NCI-H774 (cell line): ENCODE data around the gene LSS.
"Not testable (repeated sequence)": the region's sequence is repeated elsewhere in the genome, so short reads cannot be mapped to it uniquely, and the experiment has no call there.

Experiments used
- DNase-seq: peaks from one replicate; lab custom pipeline; 2025; lab: John Stamatoyannopoulos, UW

Gene LSS

GRCh38 chr21:46245213-46245915 lies 16.8 kb upstream of the LSS start:
- DNase-seq: no peak

GRCh38 chr21:46244602-46245001 lies 16.0 kb upstream of the LSS start:
- DNase-seq: no peak

- no peak for DNase-seq
These were observed 15.4 kb upstream of the LSS start for GRCh38 chr21:46243960-46244361.

- no peak for DNase-seq
These were observed 14.8 kb upstream of the LSS start for GRCh38 chr21:46243325-46243724.

- DNase-seq: not testable (repeated sequence)
These were observed 13.0 kb upstream of the LSS start for GRCh38 chr21:46241577-46241976.

- DNase-seq: no peak
These were observed 11.3 kb upstream of the LSS start for GRCh38 chr21:46239817-46240325.

- no peak for DNase-seq
These were observed 8.9 kb upstream of the LSS start for GRCh38 chr21:46237474-46237873.

- DNase-seq: no peak
These were observed 5.9 kb upstream of the LSS start for GRCh38 chr21:46234436-46234950.

- no peak for DNase-seq
These were observed 1.3 kb upstream of the LSS start for GRCh38 chr21:46229923-46230260.

GRCh38 chr21:46229133-46229922 lies 754 bp upstream of the LSS start:
- DNase-seq: no peak

GRCh38 chr21:46227811-46228344 lies 696 bp downstream of the LSS start:
- no peak for DNase-seq

GRCh38 chr21:46226920-46227599 lies 1.5 kb downstream of the LSS start:
- no peak for DNase-seq

GRCh38 chr21:46226146-46226545 lies 2.4 kb downstream of the LSS start:
- DNase-seq: no peak

GRCh38 chr21:46223661-46224060 lies 4.9 kb downstream of the LSS start:
- not testable (repeated sequence) for DNase-seq

GRCh38 chr21:46223217-46223616 lies 5.4 kb downstream of the LSS start:
- DNase-seq: no peak

- no peak for DNase-seq
These were observed 6.0 kb downstream of the LSS start for GRCh38 chr21:46222436-46223116.

GRCh38 chr21:46221664-46222435 lies 6.7 kb downstream of the LSS start:
- no peak for DNase-seq

GRCh38 chr21:46220847-46221246 lies 7.7 kb downstream of the LSS start:
- no peak for DNase-seq

GRCh38 chr21:46220275-46220810 lies 8.2 kb downstream of the LSS start:
- no peak for DNase-seq

- DNase-seq: no peak
These were observed 8.9 kb downstream of the LSS start for GRCh38 chr21:46219591-46220239.
